Breast epithelium (tissue), 4 donors: ENCODE measurements around the gene RFX3. TPM values are rescaled to one million over a fixed set of nuclear protein-coding genes. Genes with fewer than 3 reads are reported as not detected.

ENCODE experiments used
- DNase-seq, 2 donors: peaks; one replicate each; pipeline ENCODE4 v3.0.0-alpha.2; 2019; ENCODE audit warnings: low spot score in 2 of 2
- H3K27ac ChIP-seq, 2 donors: fragments of 200-600 bp; sonication (generic) in 1 of 2; one replicate each; pipeline ENCODE4 v1.5.1; 2016 to 2019; ENCODE audit warnings: mild to moderate bottlenecking in 1 of 2
- H3K27me3 ChIP-seq, 2 donors: fragments of 200-600 bp; sonication (generic) in 1 of 2; one replicate each; pipeline versions ENCODE4 v1.5.1 to v1.6.0; 2017 to 2019; ENCODE audit warnings: control low read depth in 1 of 2, mild to moderate bottlenecking in 1 of 2
- H3K36me3 ChIP-seq: fragments of 200-600 bp; one replicate; pipeline ENCODE4 v1.5.1; 2019
- H3K4me1 ChIP-seq, 2 donors: fragments of 200-600 bp; sonication (generic); one replicate each; pipeline ENCODE4 v1.5.1; 2016 to 2019; ENCODE audit warnings: control low read depth in 1 of 2
- H3K4me3 ChIP-seq, 3 donors: fragments of 200-600 bp; sonication (generic); 1 replicate in 2 of 3; 2 replicates in 1 of 3; pipeline ENCODE4 v1.5.1; 2016 to 2019; ENCODE audit warnings: mild to moderate bottlenecking in 3 of 3, moderate library complexity in 2 of 3
- H3K9me3 ChIP-seq, 2 donors: fragments of 200-600 bp; sonication (generic) in 1 of 2; one replicate each; pipeline ENCODE4 v1.5.1; 2016 to 2019; ENCODE audit warnings: control low read depth in 1 of 2
- POLR2A ChIP-seq: fragments of 450-650 bp; IDR thresholded peaks from one replicate; pipeline ENCODE4 v1.6.1; 2016; ENCODE audit warnings: antibody characterized with exemption, mild to moderate bottlenecking, moderate library complexity
- POLR2AphosphoS5 ChIP-seq, 3 donors: sonication (generic); formaldehyde crosslinking; IDR thresholded peaks; one replicate each; pipeline ENCODE4 v1.6.1; 2017; ENCODE audit warnings: antibody characterized with exemption in 3 of 3
- intact Hi-C: fragments of 100-400 bp; cut with DNase I; formaldehyde crosslinking; loops from one replicate; pipeline ENCODE4 v1.15.1; 2023; ENCODE audit warnings: low total_unique reads
- total RNA-seq, 3 donors: library from RNA; depleted of rRNA; stranded (reverse); fragments of >200 nt; gene quantifications; one replicate each; pipeline ENCODE4 v1.1.0, GENCODE V29; 2016
- TF ChIP-seq, protein P1 (sequence below), 3 donors: fragments of 450-650 bp; IDR thresholded peaks; one replicate each; pipeline ENCODE4 v1.5.1; 2016 to 2017; ENCODE audit warnings: antibody characterized with exemption in 3 of 3, mild to moderate bottlenecking in 3 of 3, moderate library complexity in 3 of 3

The RFX3 gene
- total RNA-seq, 3 donors from 2014 or later: 9.3 to 18.0 (median 13.8) TPM

DNA sequence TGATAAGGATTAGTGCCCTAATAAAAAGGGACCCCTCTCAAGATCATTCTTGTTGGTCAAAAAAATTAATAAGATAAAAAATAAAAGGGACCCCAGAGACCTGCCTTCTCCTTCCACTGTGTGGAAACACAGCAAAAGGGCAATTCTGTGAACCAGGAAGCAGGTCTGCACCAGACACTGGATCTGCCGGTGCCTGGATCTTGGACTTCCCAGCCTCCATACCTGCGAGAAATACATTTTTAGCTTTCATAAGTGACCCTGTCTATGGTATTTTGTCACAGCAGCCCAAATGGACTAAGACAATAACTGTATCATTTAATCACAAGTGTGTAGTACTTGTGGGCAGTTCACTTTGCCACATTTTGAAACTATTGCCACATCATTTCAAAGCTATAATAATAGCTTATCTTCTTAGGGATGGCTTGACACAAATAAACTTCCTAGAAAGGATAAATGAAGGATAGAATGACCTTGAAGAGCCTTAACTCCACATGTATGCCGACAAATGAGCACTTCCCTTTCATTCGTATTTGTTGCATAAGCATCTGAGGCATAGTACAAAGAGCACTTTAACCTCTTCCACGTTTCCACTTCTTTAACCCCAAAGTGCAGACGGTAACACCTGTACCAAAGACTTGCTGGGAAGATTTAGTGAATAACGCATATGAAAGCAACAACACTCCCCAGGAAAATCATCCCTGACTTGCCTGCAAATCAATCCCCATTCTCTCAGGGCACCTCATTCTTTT is 336.5 kb downstream of the RFX3 start:
- Histone ChIP-seq H3K9me3 (no peaks in the 10 kb centered on the region), H3K27me3 (no peaks in the 10 kb centered on the region), H3K36me3 (no peaks in the 10 kb centered on the region), H3K27ac (no peak overlapping the region), H3K4me3 (no peak overlapping the region), H3K4me1 (no peaks in the 10 kb centered on the region)
- intact Hi-C loops: no loop called here
- DNase-seq: no peak
- TF ChIP-seq POLR2A (no peak), POLR2AphosphoS5 (IDR thresholded peaks at IDR 0.05) (no peak)
- TF ChIP-seq, protein P1, sequence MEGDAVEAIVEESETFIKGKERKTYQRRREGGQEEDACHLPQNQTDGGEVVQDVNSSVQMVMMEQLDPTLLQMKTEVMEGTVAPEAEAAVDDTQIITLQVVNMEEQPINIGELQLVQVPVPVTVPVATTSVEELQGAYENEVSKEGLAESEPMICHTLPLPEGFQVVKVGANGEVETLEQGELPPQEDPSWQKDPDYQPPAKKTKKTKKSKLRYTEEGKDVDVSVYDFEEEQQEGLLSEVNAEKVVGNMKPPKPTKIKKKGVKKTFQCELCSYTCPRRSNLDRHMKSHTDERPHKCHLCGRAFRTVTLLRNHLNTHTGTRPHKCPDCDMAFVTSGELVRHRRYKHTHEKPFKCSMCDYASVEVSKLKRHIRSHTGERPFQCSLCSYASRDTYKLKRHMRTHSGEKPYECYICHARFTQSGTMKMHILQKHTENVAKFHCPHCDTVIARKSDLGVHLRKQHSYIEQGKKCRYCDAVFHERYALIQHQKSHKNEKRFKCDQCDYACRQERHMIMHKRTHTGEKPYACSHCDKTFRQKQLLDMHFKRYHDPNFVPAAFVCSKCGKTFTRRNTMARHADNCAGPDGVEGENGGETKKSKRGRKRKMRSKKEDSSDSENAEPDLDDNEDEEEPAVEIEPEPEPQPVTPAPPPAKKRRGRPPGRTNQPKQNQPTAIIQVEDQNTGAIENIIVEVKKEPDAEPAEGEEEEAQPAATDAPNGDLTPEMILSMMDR (IDR thresholded peaks at IDR 0.05): no peak

DNA sequence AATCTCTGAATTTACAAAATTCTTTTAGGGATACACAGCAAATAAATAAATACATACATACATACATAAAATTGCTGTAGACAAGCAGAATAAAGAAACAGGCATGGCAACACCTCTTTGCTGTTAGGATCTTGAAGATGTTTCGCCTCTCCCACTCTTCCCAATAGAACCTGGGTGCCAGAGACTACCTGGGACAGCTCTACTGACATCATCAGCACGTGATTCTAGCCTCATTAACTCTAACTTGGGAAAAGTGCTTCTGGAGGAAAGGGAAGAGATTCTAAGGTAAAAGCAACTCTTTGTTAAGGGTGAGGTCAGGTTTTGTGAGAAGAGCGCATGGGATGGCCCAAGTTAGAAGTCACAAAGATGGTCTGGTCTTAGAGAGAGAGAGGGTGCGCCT is 339.1 kb downstream of the RFX3 start:
- TF ChIP-seq POLR2AphosphoS5 (IDR thresholded peaks at IDR 0.05): no peak
- TF ChIP-seq, protein P1 (IDR thresholded peaks at IDR 0.05): no peak
- no peak for TF ChIP-seq POLR2A
- intact Hi-C loops: no loop called here

DNA sequence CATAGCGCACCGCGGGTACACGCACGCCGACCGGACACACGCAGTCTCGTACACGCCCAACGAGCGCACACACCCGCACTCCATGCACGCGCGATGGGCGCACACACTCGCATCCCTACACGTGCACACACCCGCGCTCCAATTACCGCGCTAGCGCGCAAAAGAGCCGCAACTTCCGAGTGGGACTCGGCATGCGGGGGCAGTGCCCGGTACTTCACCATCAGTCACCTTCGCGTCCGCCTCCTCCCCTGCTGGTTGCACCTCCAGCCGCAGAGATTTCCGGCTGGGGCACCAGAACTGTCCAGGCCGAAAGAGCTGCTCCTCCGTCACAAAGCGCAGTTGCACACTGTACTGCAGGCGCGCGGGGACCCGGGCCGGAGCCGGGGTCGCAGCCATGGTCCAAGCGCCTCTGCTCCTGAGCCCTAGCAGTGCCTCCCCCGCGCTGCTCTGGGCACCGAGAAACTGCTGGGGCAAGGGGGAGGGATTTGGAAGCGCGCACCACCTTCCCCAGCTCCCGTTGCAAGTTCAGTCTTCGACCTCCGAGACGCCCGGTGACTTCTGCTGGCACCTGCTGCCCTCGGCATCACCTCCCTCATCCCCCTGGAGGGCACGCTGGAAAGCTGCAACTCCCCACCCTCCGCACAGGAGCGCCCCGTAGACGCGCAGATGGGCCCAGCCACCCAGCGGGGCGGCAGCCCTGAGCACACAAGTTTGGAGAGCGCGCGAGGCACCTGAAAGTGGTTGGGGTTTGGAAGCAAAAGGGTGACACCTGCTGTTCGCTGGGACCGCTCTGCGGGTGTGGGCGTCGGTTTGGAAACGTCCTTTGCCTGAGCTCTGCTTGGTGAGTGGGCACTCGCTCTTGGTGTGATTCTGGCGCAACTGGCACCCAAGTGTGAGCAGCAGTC is 344.5 kb downstream of the RFX3 start:
- no peaks in the 10 kb centered on the region for H3K36me3 ChIP-seq
- H3K27me3 ChIP-seq: peaks cover 0 to 21% of the 10 kb centered on the region in 2 donors
- no peaks in the 10 kb centered on the region for H3K4me1 ChIP-seq
- TF ChIP-seq POLR2AphosphoS5 (IDR thresholded peaks at IDR 0.05): no peak
- TF ChIP-seq, protein P1 (IDR thresholded peaks at IDR 0.05): peak in 1 of 3 donors; percentile 45
- peak overlapping the region; percentile 1 to 60 (median 38) for H3K4me3 ChIP-seq
- intact Hi-C loops: no loop called here
- H3K9me3 ChIP-seq: no peaks in the 10 kb centered on the region
- peak in 1 of 2 donors; percentile 24 for DNase-seq
- H3K27ac ChIP-seq: no peak overlapping the region

More for the DNA sequence above, 339.1 kb downstream of the RFX3 start:
- H3K9me3 ChIP-seq: no peaks in the 10 kb centered on the region
- DNase-seq: no peak
- H3K27ac ChIP-seq: no peak overlapping the region
- H3K27me3 ChIP-seq: no peaks in the 10 kb centered on the region
- no peaks in the 10 kb centered on the region for H3K36me3 ChIP-seq
- no peak overlapping the region for H3K4me3 ChIP-seq
- no peaks in the 10 kb centered on the region for H3K4me1 ChIP-seq

DNA sequence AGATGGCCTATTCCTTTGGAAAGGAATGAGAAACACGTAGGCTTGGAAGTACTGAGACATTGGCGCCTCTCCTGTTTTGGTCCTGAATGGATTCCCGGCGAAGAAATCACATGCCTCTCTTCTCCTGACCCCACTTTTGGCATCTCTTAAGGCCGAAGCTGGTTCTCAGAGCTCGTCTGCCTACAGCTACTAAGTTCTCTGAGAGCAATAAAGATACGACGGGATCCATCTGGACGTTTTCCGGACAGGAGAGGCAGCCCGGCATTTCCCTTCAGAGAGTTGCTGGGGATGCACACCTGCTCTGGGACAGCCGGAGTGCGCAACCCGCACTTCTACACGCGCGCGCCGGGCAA is 345.1 kb downstream of the RFX3 start:
- Histone ChIP-seq H3K4me1 (no peaks in the 10 kb centered on the region), H3K36me3 (no peaks in the 10 kb centered on the region), H3K9me3 (no peaks in the 10 kb centered on the region), H3K4me3 (peak overlapping the region in 2 of 3 donors; percentile 38 to 60), H3K27me3 (peaks cover 0 to 21% of the 10 kb centered on the region in 2 donors), H3K27ac (no peak overlapping the region)
- DNase-seq: no peak
- TF ChIP-seq, protein P1 (IDR thresholded peaks at IDR 0.05): no peak
- TF ChIP-seq POLR2A (no peak), POLR2AphosphoS5 (IDR thresholded peaks at IDR 0.05) (no peak)
- intact Hi-C loops: no loop called here

DNA sequence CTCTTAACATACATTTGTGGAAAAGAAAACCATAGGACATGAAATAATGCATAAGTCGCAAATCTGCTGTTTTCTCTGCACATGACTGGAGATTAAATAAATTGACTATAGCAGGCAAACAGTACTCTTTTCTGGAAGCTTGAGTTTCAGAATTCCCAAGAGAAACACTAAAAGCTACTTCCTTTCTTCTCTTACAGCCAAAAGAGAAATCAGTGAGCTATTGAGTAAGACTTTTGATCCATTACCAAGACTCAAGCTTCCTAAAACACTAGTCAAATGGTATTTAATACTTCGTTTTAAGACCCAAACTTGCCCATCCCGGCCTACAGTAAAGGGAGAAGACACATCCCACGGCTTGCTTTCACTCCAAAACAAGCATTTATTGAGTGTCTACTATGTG is 346.1 kb downstream of the RFX3 start:
- intact Hi-C loops: no loop called here
- Histone ChIP-seq H3K27me3 (peaks cover 0 to 21% of the 10 kb centered on the region in 2 donors), H3K9me3 (no peaks in the 10 kb centered on the region), H3K36me3 (no peaks in the 10 kb centered on the region), H3K27ac (no peak overlapping the region), H3K4me3 (no peak overlapping the region), H3K4me1 (no peaks in the 10 kb centered on the region)
- no peak for DNase-seq
- no peak for TF ChIP-seq POLR2AphosphoS5 (IDR thresholded peaks at IDR 0.05)
- TF ChIP-seq, protein P1 (IDR thresholded peaks at IDR 0.05): no peak
- TF ChIP-seq POLR2A: no peak
